GM12865 (cell line): ENCODE results near the gene OARD1.

Source experiments
- DNase-seq: peaks from one replicate; pipeline ENCODE4 v3.0.0; 2010; ENCODE audit warnings: low read depth
- H3K4me3 ChIP-seq: 2 replicates; pipeline ENCODE4 v1.5.1; 2011; ENCODE audit warnings: mild to moderate bottlenecking, low read depth, low read length, control low read depth
- CTCF ChIP-seq: IDR thresholded peaks from 2 replicates; pipeline ENCODE4 v1.5.1; 2011; ENCODE audit warnings: low read length, control low read depth, low read depth, inconsistent platforms; ENCODE audit not compliant: insufficient read depth; ENCODE audit errors: missing control alignments

Gene OARD1

DNA sequence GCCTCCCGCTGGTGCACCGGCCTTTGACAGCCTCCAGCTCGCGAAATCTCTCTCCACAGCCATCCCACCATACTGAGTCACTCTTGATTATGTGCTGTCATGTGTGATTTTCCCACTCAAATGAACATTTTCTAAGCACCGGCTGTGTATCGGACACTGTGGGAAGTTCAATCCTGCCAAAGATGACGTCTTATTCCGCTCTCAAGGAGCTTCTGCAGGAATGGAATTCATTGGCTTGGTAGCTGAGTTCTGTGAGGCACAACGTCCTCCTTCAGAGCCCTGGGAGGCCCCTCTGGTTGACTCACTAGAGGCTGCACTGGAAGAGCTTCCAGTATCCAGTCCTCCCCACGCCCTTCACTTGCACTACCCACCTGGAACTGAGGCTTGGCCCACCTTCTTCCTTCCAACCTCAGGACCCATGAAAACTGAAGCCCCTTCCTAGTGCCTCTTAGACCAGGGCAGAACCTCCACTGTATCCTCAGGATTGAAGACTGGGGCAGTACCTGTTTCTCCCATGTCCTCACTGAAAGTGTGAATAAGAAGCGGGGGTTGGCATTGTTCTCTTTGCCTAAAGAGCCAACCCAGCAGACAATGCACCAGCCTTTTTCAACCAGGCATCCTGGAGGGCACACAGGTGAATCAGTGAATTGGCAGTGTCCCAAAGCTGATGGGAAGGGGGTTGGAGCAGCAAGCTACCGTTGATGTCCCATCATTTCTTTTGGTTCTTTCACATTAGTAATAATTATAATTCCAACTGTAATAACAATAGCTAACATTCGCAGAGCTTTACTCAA lies 34.9 kb downstream of the OARD1 start:
- TF ChIP-seq CTCF, result no peak
- no peak for DNase-seq
- no peak overlapping the region for H3K4me3 ChIP-seq

GRCh38 chr6:41036601-41037000 lies 35.6 kb downstream of the OARD1 start:
- DNase-seq, result no peak
- H3K4me3 ChIP-seq, result no peak overlapping the region
- TF ChIP-seq CTCF, result no peak

DNA sequence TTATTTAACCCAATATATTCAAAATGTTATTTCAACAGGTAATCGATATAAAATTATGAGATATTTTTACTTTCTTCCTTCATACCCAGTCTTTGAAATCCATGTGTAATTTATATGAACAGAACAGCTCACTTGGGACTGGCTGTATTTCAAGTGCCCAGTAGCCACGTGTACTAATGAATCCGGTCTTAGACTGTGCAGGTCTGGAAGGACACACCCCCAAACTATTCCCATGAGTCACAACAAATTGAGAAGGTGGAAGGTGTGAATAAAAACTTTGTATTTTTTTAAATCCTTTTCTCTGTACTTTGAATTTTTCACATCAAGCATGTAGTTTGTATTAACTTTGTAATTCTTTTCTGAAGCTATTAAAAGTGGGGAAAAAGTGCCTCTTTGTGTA lies 36.0 kb downstream of the OARD1 start:
- H3K4me3 ChIP-seq, result no peak overlapping the region
- no peak for DNase-seq
- no peak for TF ChIP-seq CTCF

DNA sequence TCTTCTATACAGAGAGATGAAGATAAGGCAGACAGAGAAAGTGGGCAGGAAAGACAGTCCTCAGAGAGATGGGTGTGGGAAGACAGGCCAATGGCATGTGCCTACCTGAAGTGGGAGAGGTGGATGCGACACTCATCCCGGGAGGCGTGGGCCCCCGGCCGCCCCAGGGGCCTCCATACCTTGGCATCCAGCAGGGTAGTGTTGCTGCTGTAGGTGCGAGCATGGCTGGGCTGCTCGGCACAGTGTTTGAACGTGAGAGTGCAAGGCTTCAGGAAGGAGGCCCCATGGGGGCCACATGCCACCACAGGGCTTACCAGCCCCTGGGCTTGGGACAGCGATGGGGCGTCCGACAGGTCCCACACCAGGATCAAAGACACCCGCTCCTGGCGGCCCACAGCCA lies 38.4 kb downstream of the OARD1 start:
- no peak for TF ChIP-seq CTCF
- no peak for DNase-seq

GRCh38 chr6:41032830-41033229 lies 39.3 kb downstream of the OARD1 start:
- DNase-seq, result no peak
- TF ChIP-seq CTCF, result no peak
- H3K4me3 ChIP-seq, result no peak overlapping the region

More for the DNA sequence above, 38.4 kb downstream of the OARD1 start:
- no peak overlapping the region for H3K4me3 ChIP-seq

GRCh38 chr6:41028561-41029412 lies 43.4 kb downstream of the OARD1 start:
- no peak for DNase-seq
- no peak for TF ChIP-seq CTCF
- H3K4me3 ChIP-seq, result peak overlapping the region; percentile 53
